Sigmoid colon (tissue), 7 donors: ENCODE data around the gene FSTL3. TPM values are rescaled to one million over a fixed set of nuclear protein-coding genes. Genes with fewer than 3 reads are reported as not detected.

Source experiments
- DNase-seq: peaks from one replicate; pipeline ENCODE4 v3.0.0-alpha.2; 2019
- H3K27ac ChIP-seq, 4 donors: fragments of 200-600 bp; sonication (generic); one replicate each; pipeline ENCODE4 v1.5.1; 2016 to 2019; ENCODE audit warnings: mild to moderate bottlenecking in 1 of 4
- H3K27me3 ChIP-seq, 3 donors: fragments of 200-600 bp; sonication (generic); one replicate each; pipeline ENCODE4 v1.5.1; 2019; ENCODE audit warnings: mild to moderate bottlenecking in 1 of 3
- H3K36me3 ChIP-seq, 4 donors: fragments of 200-600 bp; sonication (generic); one replicate each; pipeline ENCODE4 v1.5.1; 2016 to 2019
- H3K4me1 ChIP-seq, 4 donors: fragments of 200-600 bp; sonication (generic); one replicate each; pipeline ENCODE4 v1.5.1; 2017 to 2019
- H3K4me3 ChIP-seq, 4 donors: fragments of 200-600 bp; sonication (generic); one replicate each; pipeline ENCODE4 v1.5.1; 2017 to 2019; ENCODE audit warnings: mild to moderate bottlenecking in 2 of 4, moderate library complexity in 1 of 4
- H3K9me3 ChIP-seq, 4 donors: fragments of 200-600 bp in 3 of 4; sonication (generic) in 3 of 4; one replicate each; pipeline versions ENCODE4 v1.5.1 to v1.6.1; 2013 to 2019
- CTCF ChIP-seq, 4 experiments: fragments of 450-650 bp in 3 of 4; fragments of 200-600 bp in 1 of 4; IDR thresholded peaks; one replicate each; pipeline ENCODE4 v1.5.1; 2016 to 2019; ENCODE audit warnings: antibody characterized with exemption in 4 of 4, mild to moderate bottlenecking in 3 of 4, moderate library complexity in 2 of 4
- EP300 ChIP-seq, 4 donors: sonication (generic); formaldehyde crosslinking; IDR thresholded peaks; one replicate each; pipeline ENCODE4 v1.6.1; 2017; ENCODE audit warnings: antibody characterized with exemption in 4 of 4
- POLR2A ChIP-seq, 2 donors: fragments of 450-650 bp; IDR thresholded peaks; one replicate each; pipeline ENCODE4 v1.6.1; 2016; ENCODE audit warnings: antibody characterized with exemption in 2 of 2, mild to moderate bottlenecking in 2 of 2, moderate library complexity in 2 of 2
- POLR2AphosphoS5 ChIP-seq, 4 donors: sonication (generic); formaldehyde crosslinking; IDR thresholded peaks; one replicate each; pipeline ENCODE4 v1.6.1; 2017; ENCODE audit warnings: antibody characterized with exemption in 4 of 4
- WGBS, 2 donors: extraction: QIAGEN DNeasy Blood & Tissue Kit; methylation state at CpG; one replicate each; pipeline ENCODE4 v1.1.7; 2013; 5-methylcytosine and 5-hydroxymethylcytosine counted together
- intact Hi-C: fragments of 100-400 bp; cut with DNase I; formaldehyde crosslinking; loops from one replicate; pipeline ENCODE4 v1.15.1; 2023
- polyA plus RNA-seq, 3 donors: library from polyadenylated mRNA; stranded (reverse); fragments of 200-250 nt; gene quantifications; one replicate each; pipeline ENCODE4 v1.2.3, GENCODE V29; 2013
- total RNA-seq, 4 donors: library from RNA; depleted of rRNA; stranded (reverse); fragments of >200 nt; gene quantifications; one replicate each; pipeline ENCODE4 v1.1.0, GENCODE V29; 2016
- donor health status: healthy with polysubstance abuse.
- donor health status: Bipolar disorder and iron deficiency.
- donor health status: healthy.

Gene FSTL3
- total and polyA plus RNA-seq, 7 donors: 1.6 to 118 (median 35.7) TPM

GRCh38 chr19:660793-661426, 15.3 kb upstream of the FSTL3 start:
- peak overlapping the region in 3 of 4 donors; percentile 79 to 100 (median 100) for H3K4me3 ChIP-seq
- H3K27ac ChIP-seq: peak overlapping the region; percentile 96 to 99 (median 96)
- 10 to 29% methylated on average over 20 of the region's 20 CpGs for WGBS, 2 donors
- H3K4me1 ChIP-seq: peaks cover 0 to 77% (median 73%) of the 10 kb centered on the region in 4 donors
- H3K9me3 ChIP-seq: no peaks in the 10 kb centered on the region
- intact Hi-C loops: loop anchor here (5.0 kb wide), 1 partner anchor 136 kb away; the partner anchor contains the start of gene PTBP1
- TF ChIP-seq CTCF (IDR thresholded peaks at IDR 0.05): no peak
- no peak for TF ChIP-seq EP300 (IDR thresholded peaks at IDR 0.05)
- no peak for TF ChIP-seq POLR2AphosphoS5 (IDR thresholded peaks at IDR 0.05)
- TF ChIP-seq POLR2A (IDR thresholded peaks at IDR 0.05): no peak
- DNase-seq: peak; percentile 64
- no peaks in the 10 kb centered on the region for H3K27me3 ChIP-seq
- H3K36me3 ChIP-seq: no peaks in the 10 kb centered on the region

GRCh38 chr19:661427-662196, 14.6 kb upstream of the FSTL3 start:
- Histone ChIP-seq H3K4me1 (peaks cover 0 to 77% (median 73%) of the 10 kb centered on the region in 4 donors), H3K9me3 (no peaks in the 10 kb centered on the region), H3K27ac (peak overlapping the region; percentile 96 to 99 (median 96)), H3K36me3 (no peaks in the 10 kb centered on the region), H3K4me3 (peak overlapping the region; percentile 79 to 100 (median 99)), H3K27me3 (no peaks in the 10 kb centered on the region)
- peak; percentile 71 for DNase-seq
- WGBS, 2 donors: 2 to 7% methylated on average over 31 of the region's 31 CpGs
- no peak for TF ChIP-seq CTCF (IDR thresholded peaks at IDR 0.05)
- no peak for TF ChIP-seq EP300 (IDR thresholded peaks at IDR 0.05)
- no peak for TF ChIP-seq POLR2AphosphoS5 (IDR thresholded peaks at IDR 0.05)
- no peak for TF ChIP-seq POLR2A (IDR thresholded peaks at IDR 0.05)
- intact Hi-C loops: loop anchor here (2.0 to 5.0 kb wide), 3 partner anchors 23 to 136 kb away; partner anchors contain the start of genes FGF22, PALM and PTBP1

DNA sequence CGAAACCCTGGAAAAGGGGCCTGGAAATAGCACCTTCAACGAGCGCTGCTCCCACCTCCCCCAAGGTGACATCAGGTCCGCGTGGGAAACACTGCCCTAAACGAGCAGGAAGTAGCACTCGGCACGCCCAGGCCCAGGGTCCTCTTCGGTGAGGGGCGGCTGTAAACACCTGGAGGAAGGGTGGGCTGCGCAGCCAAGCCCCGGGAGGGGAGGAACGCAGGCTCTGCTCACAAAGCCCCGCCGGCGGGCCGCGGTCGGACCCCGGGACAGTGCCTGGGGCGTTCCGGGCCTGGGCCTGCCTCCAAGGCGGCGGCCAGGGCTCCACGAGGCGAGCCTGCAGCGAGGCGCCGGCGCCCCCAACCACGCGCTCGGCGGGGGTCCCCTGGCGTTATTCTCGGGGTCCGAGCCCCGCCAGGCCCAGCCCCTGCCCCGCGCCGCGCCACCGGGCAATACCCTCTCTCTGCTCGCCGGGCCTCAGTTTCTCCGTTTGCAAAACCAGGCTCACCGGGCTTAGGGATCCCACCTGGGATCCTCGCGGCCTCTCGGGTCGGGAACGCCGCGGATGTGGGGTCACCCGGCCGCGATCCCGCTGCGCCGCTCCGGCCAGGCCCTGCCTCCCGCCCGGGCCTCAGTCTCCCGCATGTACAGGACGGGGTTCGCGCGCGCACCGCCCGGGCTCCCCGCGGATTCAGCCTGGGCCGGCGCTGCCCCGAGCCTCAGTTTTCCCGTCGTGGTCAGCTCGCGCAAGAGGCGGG, 13.8 kb upstream of the FSTL3 start:
- intact Hi-C loops: loop anchor here (2.0 to 5.0 kb wide), 3 partner anchors 24 to 135 kb away; partner anchors contain the start of genes FGF22, PALM and PTBP1
- no peaks in the 10 kb centered on the region for H3K36me3 ChIP-seq
- peak overlapping the region; percentile 79 to 100 (median 99) for H3K4me3 ChIP-seq
- DNase-seq: peak; percentile 75
- peaks cover 0 to 72% (median 67%) of the 10 kb centered on the region in 4 donors for H3K4me1 ChIP-seq
- H3K27me3 ChIP-seq: no peaks in the 10 kb centered on the region
- WGBS, 2 donors: 0% methylated on average over 81 of the region's 81 CpGs
- H3K27ac ChIP-seq: peak overlapping the region; percentile 96 to 99 (median 96)
- TF ChIP-seq POLR2AphosphoS5 (IDR thresholded peaks at IDR 0.05) (no peak), EP300 (IDR thresholded peaks at IDR 0.05) (no peak), CTCF (IDR thresholded peaks at IDR 0.05) (no peak), POLR2A (IDR thresholded peaks at IDR 0.05) (no peak)
- no peaks in the 10 kb centered on the region for H3K9me3 ChIP-seq

DNA sequence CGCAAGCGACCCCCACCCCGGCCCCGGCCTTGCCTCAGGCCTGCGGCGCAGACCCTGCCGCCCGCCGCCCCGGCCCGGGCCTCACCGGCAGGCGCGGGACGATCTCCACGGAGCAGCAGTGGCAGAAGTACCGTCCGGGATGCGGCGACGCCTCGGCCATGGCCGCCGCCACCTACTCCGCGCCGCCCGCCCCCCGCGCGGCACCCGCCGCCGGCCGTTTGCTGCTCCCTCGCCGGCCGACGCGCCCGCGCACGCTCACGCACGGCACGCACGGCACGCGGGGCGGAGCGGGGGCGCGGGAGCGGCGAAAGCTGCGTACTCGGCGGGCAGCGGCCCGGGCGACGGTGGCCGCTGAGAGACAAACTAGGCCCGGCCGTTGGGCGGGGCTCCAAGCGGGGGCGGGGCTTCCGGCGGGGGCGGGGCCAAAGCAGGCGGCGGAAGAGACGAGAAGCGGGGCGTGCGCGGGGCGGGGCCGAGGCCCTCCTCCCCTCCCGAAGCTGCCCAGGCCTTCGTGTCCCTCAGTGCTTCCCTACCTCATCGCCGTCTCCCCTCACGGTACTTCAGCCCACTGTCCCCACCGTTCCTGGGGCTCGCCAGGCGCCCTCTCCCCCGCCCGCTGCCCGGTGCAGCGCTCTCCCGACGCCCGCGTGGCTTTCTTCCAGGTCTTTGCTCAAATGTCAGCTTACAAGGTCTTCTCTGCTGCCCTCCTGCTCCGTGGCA, 13.1 kb upstream of the FSTL3 start, which contains the start of gene RNF126:
Gene RNF126, minus strand, starts transcription at position 253 of the 720 bp plus-strand sequence. Its CDS starts 93 bp downstream, at position 160.
- DNase-seq: peak; percentile 96
- intact Hi-C loops: loop anchor here (2.0 to 5.0 kb wide), 3 partner anchors 24 to 134 kb away; partner anchors contain the start of genes FGF22, PALM and PTBP1
- no peaks in the 10 kb centered on the region for H3K36me3 ChIP-seq
- no peaks in the 10 kb centered on the region for H3K27me3 ChIP-seq
- peak within 1 kb of the TSS; percentile 79 to 100 (median 99) for H3K4me3 ChIP-seq
- H3K9me3 ChIP-seq: no peaks in the 10 kb centered on the region
- TF ChIP-seq POLR2AphosphoS5 (IDR thresholded peaks at IDR 0.05) (peak; percentile 65 to 81 (median 77)), CTCF (IDR thresholded peaks at IDR 0.05) (no peak), POLR2A (IDR thresholded peaks at IDR 0.05) (peak in 1 of 2 donors; percentile 66)
- peaks cover 0 to 65% (median 60%) of the 10 kb centered on the region in 4 donors for H3K4me1 ChIP-seq
- peak within 1 kb of the TSS; percentile 96 to 99 (median 96) for H3K27ac ChIP-seq
- 1% methylated on average over 97 of the region's 97 CpGs for WGBS, 2 donors
